Ramos (cell line): ENCODE measurements around the gene AKTIP.

Experiments
- in situ Hi-C: fragments of 300-500 bp; cut with MboI; formaldehyde crosslinking; loops from one replicate; pipeline ENCODE4 v1.14.3; 2022; ENCODE audit warnings: low sequenced_read_pairs; ENCODE audit not compliant: unreplicated experiment

Gene AKTIP

DNA sequence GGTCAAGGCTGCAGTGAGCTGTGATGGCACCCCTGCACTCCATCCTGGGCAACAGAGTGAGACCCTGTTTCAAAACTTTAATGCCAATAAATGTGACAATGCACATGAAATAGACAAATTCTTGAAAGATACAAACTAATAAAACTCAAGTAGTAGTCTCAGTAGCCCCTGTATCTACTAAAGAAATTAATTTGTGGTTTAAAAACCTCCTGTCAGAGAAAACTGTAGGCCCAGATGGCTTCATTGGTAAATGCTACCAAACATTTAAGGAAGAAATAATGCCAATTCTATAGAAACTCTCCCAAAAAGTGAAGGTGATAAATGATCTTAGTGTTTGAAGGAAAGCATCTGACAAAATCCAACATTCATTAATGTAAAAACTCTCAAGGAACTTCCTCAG, 16.8 kb downstream of the AKTIP start:
- in situ Hi-C loops, result no loop called here

DNA sequence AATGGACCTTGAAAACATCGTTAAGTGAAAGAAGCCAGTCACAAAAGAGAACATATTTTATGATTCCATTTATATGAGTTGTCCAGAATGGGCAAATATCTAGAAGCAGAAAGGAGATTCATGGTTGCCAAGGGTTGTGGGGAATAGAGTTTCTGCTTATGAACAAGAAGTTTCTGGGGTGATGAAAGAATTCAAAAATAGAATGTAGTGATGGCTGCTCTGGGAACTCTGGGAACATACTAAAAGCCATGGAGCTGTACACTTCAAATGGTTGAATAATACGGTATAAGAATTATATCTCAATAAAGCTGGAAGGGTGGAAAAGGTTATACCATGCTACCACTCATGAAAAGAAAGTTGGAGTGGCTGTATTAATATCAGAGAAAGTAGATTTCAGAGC, 18.5 kb downstream of the AKTIP start:
- in situ Hi-C loops, result no loop called here

DNA sequence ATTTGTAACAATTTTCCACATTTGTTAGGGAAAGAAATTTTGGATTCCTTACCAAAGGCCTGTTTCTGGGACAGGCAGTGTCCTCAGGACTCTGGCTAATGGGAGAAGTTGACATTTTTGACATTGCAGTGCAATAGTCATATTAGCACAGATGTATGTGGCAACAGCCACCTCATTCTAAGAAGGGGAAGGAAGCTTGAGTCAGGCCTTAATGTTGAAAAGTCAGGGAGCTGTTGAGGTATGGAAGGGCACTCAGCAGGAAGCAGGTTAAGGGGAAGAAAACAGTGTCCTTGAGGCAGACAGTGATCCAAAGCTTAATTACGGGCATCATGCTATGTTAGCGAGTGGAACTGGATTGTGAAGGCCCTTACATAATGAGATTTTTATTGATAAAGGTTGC, 20.9 kb downstream of the AKTIP start:
- in situ Hi-C loops, result no loop called here

DNA sequence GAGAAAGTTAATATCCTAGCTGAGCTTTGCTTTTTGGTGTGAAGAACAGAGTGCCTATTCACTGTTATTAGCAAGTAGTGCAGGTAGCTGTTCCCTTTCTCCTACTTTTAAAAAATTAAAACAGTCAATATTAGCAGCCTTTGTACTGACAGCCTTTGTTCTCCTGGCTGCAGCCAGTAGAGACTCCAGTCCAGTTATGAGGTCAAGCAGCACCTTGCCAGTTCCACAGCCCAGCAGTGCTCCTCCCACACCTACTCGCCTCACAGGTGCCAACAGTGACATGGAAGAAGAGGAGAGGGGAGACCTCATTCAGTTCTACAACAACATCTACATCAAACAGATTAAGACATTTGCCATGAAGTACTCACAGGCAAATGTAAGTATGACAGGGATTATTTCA, 22.6 kb downstream of the AKTIP start:
- in situ Hi-C loops, result no loop called here

DNA sequence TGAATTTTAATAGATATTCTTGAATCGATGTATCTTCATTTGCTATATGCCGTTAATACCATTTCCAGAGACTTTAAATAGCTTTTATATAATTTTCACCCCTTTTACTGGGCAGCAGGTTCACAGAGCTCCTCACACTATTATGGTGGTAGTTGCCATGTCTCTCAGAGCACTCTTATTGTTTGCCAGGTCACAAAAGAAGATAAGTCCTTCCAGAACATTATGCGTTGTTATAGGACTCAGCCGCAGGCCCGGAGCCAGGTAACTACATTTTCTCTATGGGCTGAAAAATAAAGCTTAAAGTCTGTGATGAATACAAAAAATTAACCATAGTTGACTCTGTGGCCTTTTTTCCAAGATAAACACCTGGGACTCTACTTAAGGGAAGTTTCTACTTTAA, 24.0 kb downstream of the AKTIP start:
- in situ Hi-C loops, result no loop called here

DNA sequence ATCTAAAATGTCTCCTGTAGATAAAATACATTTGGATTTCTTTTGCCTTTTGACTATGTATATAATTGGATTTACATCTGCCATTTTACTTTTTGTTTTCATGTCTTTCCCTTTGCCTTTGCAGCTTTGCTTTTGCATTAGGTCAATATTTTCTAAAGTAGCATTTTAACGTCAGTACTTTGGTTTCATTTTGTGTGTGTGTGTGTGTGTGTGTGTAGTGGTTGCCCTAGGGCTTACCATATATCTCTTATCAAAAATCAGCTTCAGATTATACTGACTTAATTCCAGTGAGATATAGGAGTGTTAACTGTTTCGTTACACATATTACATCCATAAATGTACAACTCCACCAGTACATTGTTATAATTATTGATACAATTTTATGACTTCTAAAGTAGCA, 26.1 kb downstream of the AKTIP start:
- in situ Hi-C loops, result no loop called here

DNA sequence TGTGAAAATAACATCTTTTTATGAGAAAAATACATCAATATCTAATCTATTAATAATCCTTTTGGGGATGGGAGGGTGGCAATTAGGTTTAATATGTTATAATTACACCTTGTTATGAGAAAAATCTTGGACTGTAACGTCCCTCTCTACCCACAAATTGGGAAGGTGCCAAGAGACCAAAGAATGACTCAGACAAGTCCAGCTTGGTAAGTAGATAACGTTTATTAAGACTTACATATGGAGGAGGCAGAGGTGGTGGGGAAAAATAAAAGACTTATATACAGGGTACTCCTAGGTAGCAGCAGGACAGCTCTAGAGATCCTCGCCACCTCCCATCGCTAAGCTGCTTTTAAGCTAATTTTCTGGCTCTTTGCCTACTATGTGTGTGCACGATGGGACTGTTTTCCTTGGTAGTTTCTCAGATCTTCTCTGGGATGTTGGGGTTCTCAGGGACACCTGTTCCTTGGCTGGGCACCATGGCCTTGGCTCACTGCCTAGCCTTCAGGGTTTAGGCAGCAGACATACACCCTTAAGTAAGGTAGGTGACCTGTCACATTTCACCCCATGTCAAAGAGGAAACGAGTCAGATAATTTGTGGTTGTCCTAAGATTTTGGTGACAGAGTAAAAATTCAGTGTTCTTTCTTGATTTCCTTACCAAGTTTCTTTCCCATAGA, 37.3 kb downstream of the AKTIP start:
- in situ Hi-C loops, result no loop called here

DNA sequence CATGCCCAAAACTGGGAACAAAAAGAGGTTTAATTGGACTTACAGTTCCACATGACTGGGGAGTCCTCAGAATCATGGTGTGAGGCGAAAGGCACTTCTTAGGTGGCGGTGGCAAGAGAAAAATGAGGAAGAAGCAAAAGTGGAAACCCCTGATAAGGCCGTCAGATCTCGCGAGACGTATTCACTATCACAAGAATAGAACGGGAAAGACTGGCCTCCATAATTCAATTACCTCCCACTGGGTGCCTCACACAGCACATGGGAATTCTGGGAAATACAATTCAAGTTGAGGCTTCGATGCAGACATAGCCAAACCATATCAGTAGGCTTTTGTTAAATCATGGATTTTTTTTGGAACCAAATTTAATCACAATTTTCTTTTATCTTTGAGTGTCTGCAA, 44.4 kb downstream of the AKTIP start:
- in situ Hi-C loops, result no loop called here

DNA sequence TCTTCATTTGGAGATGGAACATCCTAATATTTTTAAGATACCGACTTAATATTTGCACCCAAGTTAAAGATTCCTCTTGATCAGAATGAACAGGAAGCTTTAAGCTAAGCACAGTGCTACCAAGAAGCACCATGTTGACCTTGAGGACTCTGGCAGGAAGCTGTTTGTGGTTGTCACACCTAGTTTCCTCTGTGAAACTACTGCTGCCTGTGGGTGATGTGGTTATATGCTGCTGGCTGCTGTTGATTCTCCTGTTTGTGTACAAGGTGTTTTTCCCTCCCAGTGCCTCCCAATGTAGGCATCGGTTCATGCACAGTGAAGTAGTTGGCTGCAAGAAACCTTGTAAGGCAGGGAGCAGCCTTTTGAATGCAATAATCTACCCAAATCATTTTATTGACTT, 45.3 kb downstream of the AKTIP start:
- in situ Hi-C loops, result no loop called here

DNA sequence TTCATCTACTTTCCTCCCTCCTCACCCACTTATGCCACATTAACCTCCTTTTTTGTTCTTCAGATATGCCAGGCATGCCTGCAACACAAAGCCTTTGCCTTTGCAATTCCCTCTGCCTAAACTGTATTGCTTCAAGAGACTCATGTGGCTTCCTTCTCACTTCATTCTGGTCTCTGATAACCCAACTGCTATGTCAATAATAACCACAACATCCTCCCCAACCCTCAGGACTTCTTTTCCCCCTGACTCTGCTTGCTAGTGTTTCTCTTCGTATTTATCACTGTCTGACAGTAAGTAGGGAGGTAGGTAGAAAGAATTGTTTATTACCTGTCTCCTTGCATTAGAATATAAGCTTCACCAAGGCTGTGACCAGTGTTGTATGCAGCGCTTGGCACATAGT, 46.4 kb downstream of the AKTIP start:
- in situ Hi-C loops, result no loop called here

DNA sequence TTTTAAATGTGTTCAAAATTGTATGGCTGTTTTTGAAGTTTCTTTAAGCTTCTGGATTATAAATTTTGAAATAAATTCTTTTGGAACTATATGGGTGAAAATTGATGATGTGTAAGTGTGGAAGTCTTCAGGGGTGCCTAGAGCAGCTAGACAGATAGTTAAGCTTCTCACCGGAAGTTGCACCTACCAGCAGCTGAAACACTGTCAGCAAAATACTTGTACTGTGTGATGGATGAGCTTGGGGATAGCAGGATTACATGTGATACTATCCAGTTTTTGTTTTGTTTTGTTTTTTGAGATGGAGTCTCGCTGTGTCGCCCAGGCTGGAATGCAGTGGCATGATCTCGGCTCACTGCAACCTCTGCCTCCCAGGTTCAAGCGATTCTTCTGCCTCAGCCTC, 49.1 kb downstream of the AKTIP start:
- in situ Hi-C loops, result no loop called here

DNA sequence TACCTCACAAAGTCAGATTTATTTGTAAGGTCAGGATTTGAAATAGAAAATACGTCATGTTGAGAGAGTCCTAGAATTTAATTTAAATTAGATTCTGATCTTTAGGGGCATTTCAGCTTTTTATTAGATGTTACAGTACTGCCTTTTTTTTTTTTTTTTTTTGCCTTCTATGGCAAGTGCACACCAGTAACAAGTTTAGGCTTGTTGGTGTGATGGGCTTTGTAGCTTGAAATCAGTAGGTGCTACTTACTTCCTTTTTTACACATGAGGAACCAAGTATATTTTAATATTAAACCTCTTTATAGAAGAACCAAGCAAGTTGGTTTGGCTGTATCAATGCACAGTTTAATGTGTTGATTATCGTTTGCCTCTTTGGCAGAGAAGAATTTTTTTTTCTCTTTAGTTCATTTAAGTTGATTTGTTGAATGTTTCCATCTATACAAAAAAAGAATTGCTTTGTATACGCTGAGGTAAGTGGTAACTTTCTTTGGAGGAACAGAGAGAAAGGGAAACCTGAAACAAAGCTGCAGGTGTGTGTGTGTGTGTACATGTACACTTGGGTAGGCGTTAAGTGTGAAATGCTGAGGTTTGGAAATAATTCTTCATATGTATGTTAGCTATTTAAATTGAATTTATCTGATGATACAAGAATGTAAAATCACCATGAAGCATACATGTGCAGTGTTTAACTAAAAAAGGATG, 53.0 kb downstream of the AKTIP start:
- in situ Hi-C loops, result no loop called here

DNA sequence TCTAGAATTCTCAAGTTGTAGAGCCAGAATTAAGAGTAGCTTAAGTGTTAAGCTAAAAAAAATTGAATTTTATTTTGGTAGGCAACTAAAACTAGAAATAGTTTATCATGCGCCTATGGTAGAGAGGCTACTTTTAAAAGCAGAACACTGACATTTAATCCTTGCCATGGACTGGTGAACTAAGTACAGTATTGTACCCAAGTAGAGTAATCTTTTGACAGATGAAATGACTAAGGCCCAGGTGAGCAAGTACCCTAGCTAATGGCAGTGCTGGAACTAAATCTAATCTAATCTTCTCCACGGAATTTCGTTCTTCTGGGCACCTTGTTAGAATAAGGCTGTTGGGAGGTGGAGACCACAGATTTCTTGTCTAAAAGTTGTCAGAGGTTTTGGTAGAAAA, 56.9 kb downstream of the AKTIP start:
- in situ Hi-C loops, result no loop called here

DNA sequence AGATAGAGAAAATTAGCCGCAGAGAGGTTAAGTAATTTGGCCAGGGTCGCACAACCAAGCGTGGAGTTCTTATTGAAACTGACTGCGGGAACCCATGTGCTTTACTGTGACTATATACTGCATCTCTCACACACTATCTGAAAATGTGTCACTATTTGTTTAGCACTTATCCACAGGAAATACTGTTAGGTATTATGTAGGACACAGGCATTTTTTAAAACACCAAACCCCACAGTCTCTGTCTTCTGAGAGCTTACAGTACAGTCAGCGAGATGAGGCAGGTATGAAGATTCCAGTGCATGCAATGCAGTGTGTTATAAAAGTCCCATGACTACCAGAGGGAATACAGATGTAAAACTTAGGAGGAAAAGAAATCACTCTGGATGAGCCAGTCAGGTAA, 57.5 kb downstream of the AKTIP start:
- in situ Hi-C loops, result no loop called here
